SJCRH30 (cell line): ENCODE data around the gene KRTAP4-16. TPM values are rescaled to one million over a fixed set of nuclear protein-coding genes. Genes with fewer than 3 reads are reported as not detected.
A peak's percentile ranks its signal among the peaks of the same experiment; 100 is the strongest.
"Not testable (repeated sequence)": the region's sequence is repeated elsewhere in the genome, so short reads cannot be mapped to it uniquely, and the experiment has no call there.

ENCODE experiments used
- DNase-seq, 2 experiments: peaks; one replicate each; pipeline ENCODE4 v3.0.0-alpha.2; 2015 to 2020
- H3K27ac ChIP-seq: fragments of 250-450 bp; sonication (Bioruptor Pico); 2 replicates; pipeline ENCODE4 v1.5.1; 2020; ENCODE audit warnings: mild to moderate bottlenecking, moderate library complexity
- H3K27me3 ChIP-seq: fragments of 250-450 bp; sonication (Bioruptor Pico); 2 replicates; pipeline ENCODE4 v1.5.1; 2020; ENCODE audit warnings: mild to moderate bottlenecking, moderate library complexity
- H3K36me3 ChIP-seq: fragments of 250-450 bp; sonication (Bioruptor Pico); 2 replicates; pipeline ENCODE4 v1.5.1; 2020; ENCODE audit warnings: mild to moderate bottlenecking, moderate library complexity
- H3K4me1 ChIP-seq: fragments of 250-450 bp; sonication (Bioruptor Pico); 2 replicates; pipeline ENCODE4 v1.5.1; 2020; ENCODE audit warnings: mild to moderate bottlenecking, moderate library complexity
- H3K4me3 ChIP-seq: fragments of 250-450 bp; sonication (Bioruptor Pico); 2 replicates; pipeline ENCODE4 v1.5.1; 2020; ENCODE audit warnings: mild to moderate bottlenecking, moderate library complexity
- H3K9me3 ChIP-seq: fragments of 250-450 bp; sonication (Bioruptor Pico); replicated peaks from 2 replicates; pipeline ENCODE4 v1.5.1; 2020; ENCODE audit warnings: mild to moderate bottlenecking, moderate library complexity
- total RNA-seq: library from RNA; depleted of rRNA; stranded (reverse); fragments of >200 nt; shearing (Covaris generic); gene quantifications from 2 replicates; pipeline ENCODE4 v1.2.3, GENCODE V29; 2014

KRTAP4-16 gene
- total RNA-seq, 1 experiment from 2014 or later, result not detected

DNA sequence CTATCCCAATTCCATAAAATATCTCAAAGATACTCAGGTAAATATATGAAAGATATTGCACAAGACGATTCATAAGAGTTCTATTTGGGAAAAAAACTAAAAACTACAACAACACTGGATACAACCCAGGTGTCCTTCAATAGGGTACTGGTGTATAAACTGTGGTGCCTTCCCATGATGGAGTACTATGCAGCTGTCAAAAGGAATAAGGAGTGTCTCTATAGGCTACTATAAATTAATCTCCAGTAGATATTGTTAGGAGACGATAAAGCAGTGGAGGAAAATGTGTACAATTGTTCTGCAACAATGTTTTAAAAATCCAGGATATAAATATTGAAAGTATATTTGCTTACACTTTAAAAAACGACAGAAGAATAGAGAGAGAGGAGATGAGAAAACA, 24.4 kb upstream of the KRTAP4-16 start:
- Histone ChIP-seq H3K9me3 (peaks cover 4% of the 10 kb centered on the region), H3K4me3 (no peak overlapping the region), H3K27me3 (no peaks in the 10 kb centered on the region), H3K27ac (no peak overlapping the region), H3K36me3 (no peaks in the 10 kb centered on the region), H3K4me1 (no peaks in the 10 kb centered on the region)
- no peak for DNase-seq

DNA sequence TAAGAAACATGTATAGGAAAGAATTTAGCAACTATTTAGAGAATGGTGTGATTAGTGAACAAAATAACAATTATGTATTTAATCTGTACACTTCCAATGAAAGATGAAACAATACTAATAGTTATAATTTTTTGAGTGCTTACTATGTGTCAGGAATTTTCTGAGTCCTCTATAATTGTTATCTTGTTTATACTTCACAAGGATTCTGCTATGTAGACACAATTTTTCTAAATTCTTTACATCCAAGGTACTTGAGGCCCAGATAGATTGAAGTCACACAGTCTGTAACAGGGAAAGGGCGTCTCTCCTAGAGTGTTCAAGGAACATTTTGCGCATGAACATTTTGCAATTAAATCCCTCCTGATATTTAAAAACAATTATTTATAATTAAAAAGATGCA, 23.1 kb upstream of the KRTAP4-16 start:
- Histone ChIP-seq H3K4me3 (no peak overlapping the region), H3K36me3 (no peaks in the 10 kb centered on the region), H3K9me3 (peaks cover 4% of the 10 kb centered on the region), H3K27ac (no peak overlapping the region), H3K27me3 (no peaks in the 10 kb centered on the region), H3K4me1 (no peaks in the 10 kb centered on the region)
- no peak for DNase-seq

DNA sequence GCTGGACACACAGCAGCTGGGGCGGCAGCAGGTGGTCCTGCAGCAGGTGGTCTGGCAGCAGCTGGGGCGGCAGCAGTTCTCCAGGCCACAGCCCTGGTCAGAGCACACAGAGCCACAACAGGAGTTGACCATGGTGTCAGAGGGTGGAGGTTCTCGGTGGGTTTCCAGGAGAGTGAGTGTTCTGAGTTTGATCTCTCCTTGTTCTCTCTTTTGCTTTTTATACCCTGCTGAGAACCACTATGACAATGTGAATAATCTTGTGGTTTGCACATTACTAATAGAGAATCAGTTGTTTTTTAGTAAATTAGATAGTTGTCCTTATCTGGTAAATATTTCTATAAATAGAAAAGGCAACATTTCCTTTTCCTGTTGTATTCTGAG, 22.0 kb upstream of the KRTAP4-16 start, which contains the start of gene KRTAP4-12:
Gene KRTAP4-12, minus strand, starts transcription at position 192 of the 381 bp plus-strand sequence. Its CDS starts 60 bp downstream, at position 132.
- not testable (repeated sequence) for H3K4me3 ChIP-seq, H3K36me3 ChIP-seq, H3K9me3 ChIP-seq, H3K4me1 ChIP-seq, H3K27me3 ChIP-seq, DNase-seq
- peak within 1 kb of the TSS; percentile 20; the same call in 1 of the 2 replicates for H3K27ac ChIP-seq

- not testable (repeated sequence) for H3K4me1 ChIP-seq
Observed at GRCh38 chr17:41123292-41123990, 21.4 kb upstream of the KRTAP4-16 start.

GRCh38 chr17:41121742-41122141, 19.7 kb upstream of the KRTAP4-16 start:
- no peaks in the 10 kb centered on the region for H3K27me3 ChIP-seq
- no peak overlapping the region for H3K27ac ChIP-seq
- H3K36me3 ChIP-seq, result no peaks in the 10 kb centered on the region
- H3K9me3 ChIP-seq, result peaks cover 4% of the 10 kb centered on the region
- H3K4me3 ChIP-seq, result no peak overlapping the region
- DNase-seq, result no peak
- no peaks in the 10 kb centered on the region for H3K4me1 ChIP-seq

More at GRCh38 chr17:41123292-41123990, 21.4 kb upstream of the KRTAP4-16 start:
- not testable (repeated sequence) for H3K9me3 ChIP-seq, H3K36me3 ChIP-seq, H3K4me3 ChIP-seq, H3K27me3 ChIP-seq
- H3K27ac ChIP-seq, result peak overlapping the region; percentile 20; the same call in 1 of the 2 replicates
- peak; percentile 47 to 49 for DNase-seq

- H3K9me3 ChIP-seq, DNase-seq, H3K27me3 ChIP-seq, H3K4me3 ChIP-seq, H3K36me3 ChIP-seq, H3K27ac ChIP-seq, H3K4me1 ChIP-seq: not testable (repeated sequence)
Observed at GRCh38 chr17:41119696-41120690, 18.0 kb upstream of the KRTAP4-16 start.

DNA sequence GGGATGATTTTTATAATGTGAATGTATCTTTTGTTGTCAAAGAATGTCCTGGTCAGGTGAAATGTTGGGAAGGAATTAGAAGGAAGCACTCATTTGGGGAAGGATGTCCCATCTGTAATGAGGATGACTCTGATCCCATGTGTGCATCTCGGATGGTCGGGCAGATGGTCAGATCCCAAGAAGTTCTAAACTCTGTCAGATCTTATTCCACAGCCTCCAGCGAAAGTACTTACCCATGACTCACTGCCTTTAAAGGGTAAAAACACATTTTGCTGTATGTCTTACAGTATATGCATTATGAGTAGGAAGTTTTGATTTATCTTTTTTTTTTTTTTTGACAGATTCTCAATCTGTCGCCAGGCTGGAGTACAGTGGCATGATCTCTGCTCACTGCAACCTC, 16.7 kb upstream of the KRTAP4-16 start:
- Histone ChIP-seq H3K9me3 (peaks cover 4% of the 10 kb centered on the region), H3K27me3 (no peaks in the 10 kb centered on the region), H3K4me1 (no peaks in the 10 kb centered on the region), H3K36me3 (no peaks in the 10 kb centered on the region), H3K27ac (no peak overlapping the region), H3K4me3 (no peak overlapping the region)
- no peak for DNase-seq

DNA sequence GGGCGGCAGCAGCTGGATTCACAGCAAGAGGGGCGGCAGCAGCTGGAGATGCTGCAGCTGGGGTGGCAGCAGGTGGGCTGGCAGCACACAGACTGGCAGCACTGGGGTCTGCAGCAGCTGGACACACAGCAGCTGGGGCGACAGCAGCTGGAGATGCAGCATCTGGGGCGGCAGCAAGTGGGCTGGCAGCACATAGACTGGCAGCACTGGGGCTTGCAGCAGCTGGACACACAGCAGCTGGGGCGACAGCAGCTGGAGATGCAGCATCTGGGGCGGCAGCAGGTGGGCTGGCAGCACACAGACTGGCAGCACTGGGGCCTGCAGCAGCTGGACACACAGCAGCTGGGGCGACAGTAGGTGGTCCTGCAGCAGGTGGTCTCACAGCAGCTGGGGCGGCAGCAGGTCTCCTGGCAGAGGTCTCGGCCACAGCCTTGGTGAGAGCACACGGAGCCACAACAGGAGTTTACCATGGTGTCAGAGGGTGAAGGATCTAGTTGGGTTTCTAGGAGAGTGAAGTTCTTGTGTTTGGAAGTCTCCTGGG, 15.9 kb upstream of the KRTAP4-16 start, which contains the start of gene KRTAP4-11:
Gene KRTAP4-11, minus strand, starts transcription at position 528 of the 541 bp plus-strand sequence. Its CDS starts 58 bp downstream, at position 470.
- not testable (repeated sequence) for H3K27me3 ChIP-seq, H3K27ac ChIP-seq, H3K9me3 ChIP-seq, H3K4me1 ChIP-seq, H3K36me3 ChIP-seq, H3K4me3 ChIP-seq
- DNase-seq, result peak; percentile 42 to 50

DNA sequence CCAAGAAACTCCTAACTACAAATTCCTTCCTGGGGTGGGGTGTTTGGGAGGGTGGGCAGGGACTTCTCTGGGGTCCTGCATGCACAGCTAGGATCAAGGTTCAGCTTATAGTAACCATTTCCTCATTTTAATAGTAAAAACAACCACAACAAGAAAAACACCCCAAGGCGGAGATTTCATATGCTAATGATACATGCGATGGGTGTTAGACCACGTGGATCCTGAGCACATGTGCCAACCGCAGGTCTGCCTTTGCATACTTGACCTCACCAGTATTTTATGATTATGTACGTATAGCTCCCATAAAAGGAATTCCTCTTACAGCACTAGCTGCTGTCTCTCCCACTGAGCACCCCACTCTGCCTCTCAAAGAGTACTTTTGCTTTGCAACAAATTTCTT, 14.3 kb upstream of the KRTAP4-16 start:
- Histone ChIP-seq H3K36me3 (no peaks in the 10 kb centered on the region), H3K9me3 (peaks cover 5% of the 10 kb centered on the region), H3K27ac (no peak overlapping the region), H3K4me1 (no peaks in the 10 kb centered on the region), H3K27me3 (no peaks in the 10 kb centered on the region), H3K4me3 (no peak overlapping the region)
- no peak for DNase-seq

DNA sequence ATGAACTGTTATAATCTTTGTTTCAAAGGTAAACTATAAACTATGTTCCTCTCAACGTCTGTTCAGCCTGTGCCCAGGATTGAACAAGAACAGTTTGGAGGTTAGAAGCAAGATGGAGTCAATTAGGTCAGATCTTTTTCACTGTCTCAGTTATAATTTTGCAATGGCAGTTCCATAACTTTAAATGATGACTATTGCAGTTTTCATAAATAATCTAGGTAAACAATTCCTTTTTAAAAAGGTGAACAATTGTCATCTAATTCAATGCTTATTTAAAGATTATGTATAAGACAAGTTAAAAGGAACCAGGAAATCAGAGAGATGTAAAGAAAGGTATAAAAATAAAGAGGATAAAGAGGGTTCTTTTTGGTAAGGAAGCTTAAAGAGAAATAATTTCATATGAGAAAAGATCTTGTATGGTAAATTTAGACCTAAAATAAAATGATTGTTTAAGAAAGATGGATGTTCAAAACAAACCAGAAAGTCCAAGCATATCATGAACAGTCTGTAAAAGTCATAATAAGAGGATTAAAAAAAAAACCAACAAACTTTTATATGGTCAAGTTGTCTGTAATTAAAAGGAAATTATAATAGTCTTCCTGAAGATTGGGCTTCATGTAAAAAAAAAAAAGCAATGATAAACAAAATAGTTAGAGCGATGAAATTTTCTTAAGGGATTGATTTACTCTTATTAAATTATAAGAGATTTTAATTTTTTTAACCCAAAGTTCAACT, 9.3 kb upstream of the KRTAP4-16 start:
- Histone ChIP-seq H3K36me3 (no peaks in the 10 kb centered on the region), H3K4me3 (no peak overlapping the region), H3K27ac (no peak overlapping the region), H3K4me1 (no peaks in the 10 kb centered on the region), H3K27me3 (no peaks in the 10 kb centered on the region), H3K9me3 (peaks cover 15% of the 10 kb centered on the region)
- no peak for DNase-seq

DNA sequence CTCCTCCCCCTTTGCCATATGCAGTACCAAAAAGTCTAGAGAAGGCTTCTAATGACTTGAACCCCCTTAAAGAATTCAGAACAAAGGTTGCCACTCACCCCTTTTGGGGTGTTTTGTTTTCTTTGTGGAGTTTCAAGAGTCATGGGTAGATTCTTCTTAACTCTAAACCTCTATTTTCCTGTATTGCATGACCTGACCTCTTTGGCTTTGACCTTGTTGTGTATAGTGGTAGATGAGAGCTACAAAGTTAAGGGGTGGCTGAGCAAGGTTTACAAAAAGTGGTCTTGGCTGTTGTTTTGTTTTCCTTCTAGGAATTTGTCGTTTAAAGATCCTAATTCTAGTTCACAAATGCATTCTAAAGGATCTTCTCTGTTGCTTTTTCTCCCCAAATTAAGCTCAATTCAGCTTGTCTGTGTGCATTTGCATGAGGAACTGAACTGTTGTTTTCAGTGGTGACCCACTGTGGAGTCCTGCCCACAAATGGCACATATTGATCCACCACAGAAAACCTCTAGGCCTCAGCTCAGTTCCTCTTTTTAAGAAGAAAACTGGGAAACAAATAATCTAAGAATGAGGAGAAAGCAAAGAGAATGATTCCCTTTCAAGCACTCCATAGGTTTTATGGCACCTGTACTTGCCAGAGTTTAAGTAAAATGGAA, 6.8 kb upstream of the KRTAP4-16 start:
- H3K27me3 ChIP-seq, H3K4me1 ChIP-seq, H3K4me3 ChIP-seq, H3K36me3 ChIP-seq, DNase-seq, H3K27ac ChIP-seq: not testable (repeated sequence)
- H3K9me3 ChIP-seq, result peaks cover 17% of the 10 kb centered on the region

DNA sequence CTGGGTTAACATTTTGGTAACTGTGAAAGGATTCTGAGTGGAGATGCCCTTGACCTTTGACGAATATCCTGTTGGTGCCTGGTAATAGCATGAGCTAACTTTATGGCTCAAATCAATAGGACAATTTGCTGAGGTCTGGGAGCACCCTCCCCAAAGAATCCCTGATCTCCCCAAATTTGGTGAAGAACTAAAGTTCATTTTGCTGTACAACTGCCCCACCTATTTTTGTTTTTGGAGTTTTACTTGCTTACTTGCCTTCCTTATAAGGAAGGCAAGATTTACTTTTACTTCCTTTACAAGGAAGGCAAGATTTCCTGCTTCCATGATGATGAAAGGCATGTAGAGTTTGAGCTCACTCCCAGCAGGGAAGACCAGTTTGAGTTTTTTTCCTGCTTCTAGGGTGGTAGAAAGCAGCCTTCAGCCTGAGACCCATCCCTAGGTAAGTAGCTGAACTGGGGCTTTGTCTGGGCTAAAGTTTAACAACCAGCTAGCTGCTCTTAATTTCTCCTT, 6.0 kb upstream of the KRTAP4-16 start:
- Histone ChIP-seq H3K4me3 (no peak overlapping the region), H3K36me3 (no peaks in the 10 kb centered on the region), H3K27me3 (no peaks in the 10 kb centered on the region), H3K9me3 (peaks cover 15% of the 10 kb centered on the region), H3K4me1 (no peaks in the 10 kb centered on the region), H3K27ac (no peak overlapping the region)
- DNase-seq, result no peak

DNA sequence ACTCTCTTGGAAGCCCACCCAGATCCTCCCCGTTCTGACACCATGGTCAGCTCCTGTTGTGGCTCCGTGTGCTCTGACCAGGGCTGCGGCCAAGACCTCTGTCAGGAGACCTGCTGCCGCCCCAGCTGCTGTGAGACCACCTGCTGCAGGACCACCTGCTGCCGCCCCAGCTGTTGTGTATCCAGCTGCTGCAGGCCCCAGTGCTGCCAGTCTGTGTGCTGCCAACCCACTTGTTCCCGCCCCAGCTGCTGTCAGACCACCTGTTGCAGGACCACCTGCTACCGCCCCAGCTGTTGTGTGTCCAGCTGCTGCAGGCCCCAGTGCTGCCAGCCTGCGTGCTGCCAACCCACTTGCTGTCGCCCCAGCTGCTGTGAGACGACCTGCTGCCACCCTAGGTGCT, 3.3 kb upstream of the KRTAP4-16 start, which contains the start of gene KRTAP4-9:
Gene KRTAP4-9, plus strand, starts transcription at position 43 of the 400 bp plus-strand sequence. Its CDS starts 0 bp downstream, at position 43.
- H3K9me3 ChIP-seq, H3K36me3 ChIP-seq, H3K27me3 ChIP-seq, H3K4me1 ChIP-seq, H3K4me3 ChIP-seq: not testable (repeated sequence)
- peak within 1 kb of the TSS; percentile 31; the same call in 1 of the 2 replicates for H3K27ac ChIP-seq
- DNase-seq, result peak; percentile 64 to 72
